ENCODE data around the gene DMRTA1. TPM values are rescaled to one million over a fixed set of nuclear protein-coding genes. Genes with fewer than 3 reads are reported as not detected.

DMRTA1 gene
- total and polyA plus RNA-seq, 2 experiments from 2014 or later, result 4.1 to 8.8 TPM

DNA sequence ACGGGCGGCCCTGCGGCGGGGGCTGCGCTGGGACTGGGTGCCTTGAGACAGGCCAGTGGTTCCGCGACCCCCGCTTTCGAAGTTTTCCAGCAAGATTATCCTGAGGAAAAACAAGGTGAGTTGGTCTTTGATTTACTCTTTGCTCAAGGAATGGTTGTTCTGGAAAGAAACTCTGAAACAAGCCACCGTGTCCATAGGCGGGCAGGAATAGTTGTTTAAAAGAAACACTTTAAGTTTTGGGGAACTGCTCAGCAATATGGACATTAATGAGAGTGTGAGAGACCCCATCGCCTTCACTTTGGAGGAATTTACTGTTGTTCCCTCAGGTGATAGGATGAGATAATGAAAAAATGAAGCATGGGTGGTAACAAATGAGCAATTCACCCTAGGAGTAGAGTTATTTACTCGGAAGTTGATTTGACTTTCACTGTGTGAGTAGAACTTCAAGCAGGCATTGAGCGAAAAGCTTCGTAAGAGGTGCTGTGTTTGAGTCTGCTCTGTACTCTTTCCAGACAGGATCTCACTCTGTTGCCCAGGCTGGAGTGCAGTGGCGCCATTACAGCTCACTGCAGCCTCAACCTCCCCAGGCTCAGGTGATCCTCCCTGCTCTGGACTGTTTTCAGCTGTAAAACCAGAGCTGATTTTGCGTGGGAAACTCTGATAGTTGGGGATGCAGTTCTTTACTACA lies 1.1 kb downstream of the DMRTA1 start:
- H3K4me3 Mint-ChIP-seq, result peak overlapping the region; percentile 78
- Histone ChIP-seq H3F3A (replicated peaks; ENCODE audit: low read depth) (no peaks in the 10 kb centered on the region), H3K4me1 (ENCODE audit: insufficient read depth) (peaks cover 19% of the 10 kb centered on the region), H3K4me2 (peak overlapping the region; percentile 79), H2AFZ (peak overlapping the region; percentile 91), H3K4me3 (peak overlapping the region; percentile 70), H3K27ac (ENCODE audit: low read depth) (no peak overlapping the region), H3K36me3 (ENCODE audit: insufficient read depth) (no peaks in the 10 kb centered on the region), H3K27me3 (ENCODE audit: insufficient read depth) (no peaks in the 10 kb centered on the region), H3K79me2 (replicated peaks; ENCODE audit: insufficient read depth) (peaks cover 21% of the 10 kb centered on the region), H4K20me1 (replicated peaks; ENCODE audit: insufficient read depth) (no peaks in the 10 kb centered on the region), H3K9me2 (ENCODE audit: insufficient read depth) (no peaks in the 10 kb centered on the region)
- DNase-seq (ENCODE audit: low spot score), result peak; percentile 31
- peak; percentile 2; the same call in 1 of the 3 replicates for ATAC-seq
- H3K4me1 Mint-ChIP-seq, result peaks cover 14% of the 10 kb centered on the region
- H3K27me3 Mint-ChIP-seq (ENCODE audit: insufficient read depth, low read depth, poor library complexity), result no peaks in the 10 kb centered on the region
- H3K36me3 Mint-ChIP-seq (ENCODE audit: low read depth), result peaks cover 4% of the 10 kb centered on the region; the same call in 2 of the 3 replicates
- TF ChIP-seq, protein P1, sequence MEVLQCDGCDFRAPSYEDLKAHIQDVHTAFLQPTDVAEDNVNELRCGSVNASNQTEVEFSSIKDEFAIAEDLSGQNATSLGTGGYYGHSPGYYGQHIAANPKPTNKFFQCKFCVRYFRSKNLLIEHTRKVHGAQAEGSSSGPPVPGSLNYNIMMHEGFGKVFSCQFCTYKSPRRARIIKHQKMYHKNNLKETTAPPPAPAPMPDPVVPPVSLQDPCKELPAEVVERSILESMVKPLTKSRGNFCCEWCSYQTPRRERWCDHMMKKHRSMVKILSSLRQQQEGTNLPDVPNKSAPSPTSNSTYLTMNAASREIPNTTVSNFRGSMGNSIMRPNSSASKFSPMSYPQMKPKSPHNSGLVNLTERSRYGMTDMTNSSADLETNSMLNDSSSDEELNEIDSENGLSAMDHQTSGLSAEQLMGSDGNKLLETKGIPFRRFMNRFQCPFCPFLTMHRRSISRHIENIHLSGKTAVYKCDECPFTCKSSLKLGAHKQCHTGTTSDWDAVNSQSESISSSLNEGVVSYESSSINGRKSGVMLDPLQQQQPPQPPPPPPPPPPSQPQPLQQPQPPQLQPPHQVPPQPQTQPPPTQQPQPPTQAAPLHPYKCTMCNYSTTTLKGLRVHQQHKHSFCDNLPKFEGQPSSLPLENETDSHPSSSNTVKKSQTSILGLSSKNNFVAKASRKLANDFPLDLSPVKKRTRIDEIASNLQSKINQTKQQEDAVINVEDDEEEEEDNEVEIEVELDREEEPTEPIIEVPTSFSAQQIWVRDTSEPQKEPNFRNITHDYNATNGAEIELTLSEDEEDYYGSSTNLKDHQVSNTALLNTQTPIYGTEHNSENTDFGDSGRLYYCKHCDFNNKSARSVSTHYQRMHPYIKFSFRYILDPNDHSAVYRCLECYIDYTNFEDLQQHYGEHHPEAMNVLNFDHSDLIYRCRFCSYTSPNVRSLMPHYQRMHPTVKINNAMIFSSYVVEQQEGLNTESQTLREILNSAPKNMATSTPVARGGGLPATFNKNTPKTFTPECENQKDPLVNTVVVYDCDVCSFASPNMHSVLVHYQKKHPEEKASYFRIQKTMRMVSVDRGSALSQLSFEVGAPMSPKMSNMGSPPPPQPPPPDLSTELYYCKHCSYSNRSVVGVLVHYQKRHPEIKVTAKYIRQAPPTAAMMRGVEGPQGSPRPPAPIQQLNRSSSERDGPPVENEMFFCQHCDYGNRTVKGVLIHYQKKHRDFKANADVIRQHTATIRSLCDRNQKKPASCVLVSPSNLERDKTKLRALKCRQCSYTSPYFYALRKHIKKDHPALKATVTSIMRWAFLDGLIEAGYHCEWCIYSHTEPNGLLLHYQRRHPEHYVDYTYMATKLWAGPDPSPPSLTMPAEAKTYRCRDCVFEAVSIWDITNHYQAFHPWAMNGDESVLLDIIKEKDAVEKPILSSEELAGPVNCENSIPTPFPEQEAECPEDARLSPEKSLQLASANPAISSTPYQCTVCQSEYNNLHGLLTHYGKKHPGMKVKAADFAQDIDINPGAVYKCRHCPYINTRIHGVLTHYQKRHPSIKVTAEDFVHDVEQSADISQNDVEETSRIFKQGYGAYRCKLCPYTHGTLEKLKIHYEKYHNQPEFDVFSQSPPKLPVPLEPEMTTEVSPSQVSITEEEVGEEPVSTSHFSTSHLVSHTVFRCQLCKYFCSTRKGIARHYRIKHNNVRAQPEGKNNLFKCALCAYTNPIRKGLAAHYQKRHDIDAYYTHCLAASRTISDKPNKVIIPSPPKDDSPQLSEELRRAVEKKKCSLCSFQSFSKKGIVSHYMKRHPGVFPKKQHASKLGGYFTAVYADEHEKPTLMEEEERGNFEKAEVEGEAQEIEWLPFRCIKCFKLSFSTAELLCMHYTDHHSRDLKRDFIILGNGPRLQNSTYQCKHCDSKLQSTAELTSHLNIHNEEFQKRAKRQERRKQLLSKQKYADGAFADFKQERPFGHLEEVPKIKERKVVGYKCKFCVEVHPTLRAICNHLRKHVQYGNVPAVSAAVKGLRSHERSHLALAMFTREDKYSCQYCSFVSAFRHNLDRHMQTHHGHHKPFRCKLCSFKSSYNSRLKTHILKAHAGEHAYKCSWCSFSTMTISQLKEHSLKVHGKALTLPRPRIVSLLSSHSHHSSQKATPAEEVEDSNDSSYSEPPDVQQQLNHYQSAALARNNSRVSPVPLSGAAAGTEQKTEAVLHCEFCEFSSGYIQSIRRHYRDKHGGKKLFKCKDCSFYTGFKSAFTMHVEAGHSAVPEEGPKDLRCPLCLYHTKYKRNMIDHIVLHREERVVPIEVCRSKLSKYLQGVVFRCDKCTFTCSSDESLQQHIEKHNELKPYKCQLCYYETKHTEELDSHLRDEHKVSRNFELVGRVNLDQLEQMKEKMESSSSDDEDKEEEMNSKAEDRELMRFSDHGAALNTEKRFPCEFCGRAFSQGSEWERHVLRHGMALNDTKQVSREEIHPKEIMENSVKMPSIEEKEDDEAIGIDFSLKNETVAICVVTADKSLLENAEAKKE (CRISPR knock-in tag; IDR thresholded peaks at IDR 0.05), result no peak
- TF ChIP-seq STAT1 (IDR thresholded peaks at IDR 0.05; ENCODE audit: unreplicated experiment), result no peak
- TF ChIP-seq ZNF114 (CRISPR knock-in tag; IDR thresholded peaks at IDR 0.05), result no peak
- no peak for TF ChIP-seq NANOG (IDR thresholded peaks at IDR 0.05; ENCODE audit: borderline replicate concordance)
- no peak for TF ChIP-seq EZH2 (IDR thresholded peaks at IDR 0.05; ENCODE audit: low read depth, unreplicated experiment)
- no peak for TF ChIP-seq CREB1 (CRISPR knock-in tag; IDR thresholded peaks at IDR 0.05; ENCODE audit: low read depth)
- TF ChIP-seq, protein P2, sequence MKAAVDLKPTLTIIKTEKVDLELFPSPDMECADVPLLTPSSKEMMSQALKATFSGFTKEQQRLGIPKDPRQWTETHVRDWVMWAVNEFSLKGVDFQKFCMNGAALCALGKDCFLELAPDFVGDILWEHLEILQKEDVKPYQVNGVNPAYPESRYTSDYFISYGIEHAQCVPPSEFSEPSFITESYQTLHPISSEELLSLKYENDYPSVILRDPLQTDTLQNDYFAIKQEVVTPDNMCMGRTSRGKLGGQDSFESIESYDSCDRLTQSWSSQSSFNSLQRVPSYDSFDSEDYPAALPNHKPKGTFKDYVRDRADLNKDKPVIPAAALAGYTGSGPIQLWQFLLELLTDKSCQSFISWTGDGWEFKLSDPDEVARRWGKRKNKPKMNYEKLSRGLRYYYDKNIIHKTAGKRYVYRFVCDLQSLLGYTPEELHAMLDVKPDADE (IDR thresholded peaks at IDR 0.05), result no peak
- TF ChIP-seq, protein P3, sequence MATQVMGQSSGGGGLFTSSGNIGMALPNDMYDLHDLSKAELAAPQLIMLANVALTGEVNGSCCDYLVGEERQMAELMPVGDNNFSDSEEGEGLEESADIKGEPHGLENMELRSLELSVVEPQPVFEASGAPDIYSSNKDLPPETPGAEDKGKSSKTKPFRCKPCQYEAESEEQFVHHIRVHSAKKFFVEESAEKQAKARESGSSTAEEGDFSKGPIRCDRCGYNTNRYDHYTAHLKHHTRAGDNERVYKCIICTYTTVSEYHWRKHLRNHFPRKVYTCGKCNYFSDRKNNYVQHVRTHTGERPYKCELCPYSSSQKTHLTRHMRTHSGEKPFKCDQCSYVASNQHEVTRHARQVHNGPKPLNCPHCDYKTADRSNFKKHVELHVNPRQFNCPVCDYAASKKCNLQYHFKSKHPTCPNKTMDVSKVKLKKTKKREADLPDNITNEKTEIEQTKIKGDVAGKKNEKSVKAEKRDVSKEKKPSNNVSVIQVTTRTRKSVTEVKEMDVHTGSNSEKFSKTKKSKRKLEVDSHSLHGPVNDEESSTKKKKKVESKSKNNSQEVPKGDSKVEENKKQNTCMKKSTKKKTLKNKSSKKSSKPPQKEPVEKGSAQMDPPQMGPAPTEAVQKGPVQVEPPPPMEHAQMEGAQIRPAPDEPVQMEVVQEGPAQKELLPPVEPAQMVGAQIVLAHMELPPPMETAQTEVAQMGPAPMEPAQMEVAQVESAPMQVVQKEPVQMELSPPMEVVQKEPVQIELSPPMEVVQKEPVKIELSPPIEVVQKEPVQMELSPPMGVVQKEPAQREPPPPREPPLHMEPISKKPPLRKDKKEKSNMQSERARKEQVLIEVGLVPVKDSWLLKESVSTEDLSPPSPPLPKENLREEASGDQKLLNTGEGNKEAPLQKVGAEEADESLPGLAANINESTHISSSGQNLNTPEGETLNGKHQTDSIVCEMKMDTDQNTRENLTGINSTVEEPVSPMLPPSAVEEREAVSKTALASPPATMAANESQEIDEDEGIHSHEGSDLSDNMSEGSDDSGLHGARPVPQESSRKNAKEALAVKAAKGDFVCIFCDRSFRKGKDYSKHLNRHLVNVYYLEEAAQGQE (IDR thresholded peaks at IDR 0.05; ENCODE audit: unreplicated experiment), result no peak
- no peak for TF ChIP-seq ZNF331 (CRISPR knock-in tag; IDR thresholded peaks at IDR 0.05; ENCODE audit: low read depth)
- H3K27ac Mint-ChIP-seq, result no peak overlapping the region
- H3K9me3 Mint-ChIP-seq, result no peaks in the 10 kb centered on the region
